Measurements from ENCODE around the gene CLDN9. TPM values are rescaled to one million over a fixed set of nuclear protein-coding genes. Genes with fewer than 3 reads are reported as not detected.

CLDN9 gene
- not detected in 2 replicates for total RNA-seq (2014; rRNA removed; shearing (Covaris generic))

DNA sequence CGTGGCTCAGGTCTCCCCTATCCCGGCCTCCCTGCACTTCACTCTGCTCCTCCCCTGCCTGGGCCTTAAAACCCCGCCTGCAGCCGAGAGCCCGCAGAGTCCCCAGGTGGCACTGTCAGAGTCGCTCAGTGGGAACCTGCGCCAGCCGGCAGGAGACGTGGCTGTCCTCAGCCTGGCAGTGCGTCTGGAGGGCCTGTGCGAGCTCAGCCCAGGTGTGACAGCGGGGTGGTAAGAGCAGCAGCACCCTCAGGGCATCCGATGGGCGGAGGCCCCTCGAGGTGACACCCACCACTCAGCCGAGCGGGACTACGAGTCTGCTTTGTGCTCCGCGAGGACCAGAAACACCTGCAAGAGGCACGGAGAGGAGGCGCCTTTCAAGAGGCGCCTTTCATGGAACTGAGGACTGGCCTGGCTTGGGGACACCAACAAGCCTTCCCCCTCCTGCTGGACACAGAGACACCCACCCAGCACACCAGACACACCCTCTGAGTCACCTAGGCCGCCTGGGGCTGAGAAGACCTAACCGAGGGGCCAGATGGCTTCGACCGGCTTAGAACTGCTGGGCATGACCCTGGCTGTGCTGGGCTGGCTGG lies at the start of gene CLDN9:
CLDN9 (plus strand) TSS at position 96 of the 593 bp plus-strand sequence; CDS start at position 536, 440 bp downstream.
- peak; percentile 51 for DNase-seq (ENCODE audit: low read depth)

GRCh38 chr16:2963074-2963722 lies 49.5 kb upstream of the CLDN9 start:
- peak; percentile 11 for DNase-seq (ENCODE audit: low read depth)

DNA sequence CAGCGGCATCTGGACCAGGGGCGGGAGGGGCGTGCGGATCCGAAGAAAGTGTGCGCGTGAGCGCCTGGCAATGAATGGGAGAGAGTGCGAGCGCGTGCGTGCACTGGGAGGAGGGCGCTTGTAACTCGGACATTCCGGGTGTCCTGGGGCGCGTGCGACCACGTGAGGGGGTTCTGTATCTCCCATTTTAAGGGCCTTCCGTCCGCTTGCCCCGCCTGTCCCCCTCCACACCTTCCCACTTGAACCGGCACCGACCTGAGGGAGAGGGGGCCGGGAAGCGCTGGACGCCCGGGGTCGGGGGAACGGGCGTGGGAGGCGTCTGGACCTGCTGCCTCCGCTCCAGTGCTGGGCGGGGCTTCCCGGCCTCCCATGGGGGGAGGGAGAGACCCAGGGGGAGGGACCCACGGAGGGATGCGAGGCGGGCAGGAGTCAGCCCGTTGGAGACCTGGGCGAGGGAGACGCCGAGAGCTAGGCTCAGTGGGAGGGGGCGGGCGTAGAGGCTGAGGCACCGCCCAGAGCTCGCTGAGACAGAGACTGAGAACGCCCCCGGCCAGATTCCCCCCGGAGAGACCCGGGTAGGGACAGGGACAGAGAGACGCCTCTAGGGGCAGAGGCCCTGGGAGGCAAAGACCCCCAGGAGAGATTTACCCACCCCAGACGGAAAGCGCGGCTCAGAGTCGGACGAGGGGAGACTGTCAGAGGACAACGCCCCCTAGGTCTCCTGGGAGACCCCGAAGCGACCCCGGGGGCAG lies 48.8 kb upstream of the CLDN9 start, which contains the start of gene KREMEN2:
KREMEN2 (plus strand) TSS at position 553 of the 752 bp plus-strand sequence. CDS start 246 bp downstream, outside the sequence.
- DNase-seq (ENCODE audit: low read depth) = peak; percentile 76

DNA sequence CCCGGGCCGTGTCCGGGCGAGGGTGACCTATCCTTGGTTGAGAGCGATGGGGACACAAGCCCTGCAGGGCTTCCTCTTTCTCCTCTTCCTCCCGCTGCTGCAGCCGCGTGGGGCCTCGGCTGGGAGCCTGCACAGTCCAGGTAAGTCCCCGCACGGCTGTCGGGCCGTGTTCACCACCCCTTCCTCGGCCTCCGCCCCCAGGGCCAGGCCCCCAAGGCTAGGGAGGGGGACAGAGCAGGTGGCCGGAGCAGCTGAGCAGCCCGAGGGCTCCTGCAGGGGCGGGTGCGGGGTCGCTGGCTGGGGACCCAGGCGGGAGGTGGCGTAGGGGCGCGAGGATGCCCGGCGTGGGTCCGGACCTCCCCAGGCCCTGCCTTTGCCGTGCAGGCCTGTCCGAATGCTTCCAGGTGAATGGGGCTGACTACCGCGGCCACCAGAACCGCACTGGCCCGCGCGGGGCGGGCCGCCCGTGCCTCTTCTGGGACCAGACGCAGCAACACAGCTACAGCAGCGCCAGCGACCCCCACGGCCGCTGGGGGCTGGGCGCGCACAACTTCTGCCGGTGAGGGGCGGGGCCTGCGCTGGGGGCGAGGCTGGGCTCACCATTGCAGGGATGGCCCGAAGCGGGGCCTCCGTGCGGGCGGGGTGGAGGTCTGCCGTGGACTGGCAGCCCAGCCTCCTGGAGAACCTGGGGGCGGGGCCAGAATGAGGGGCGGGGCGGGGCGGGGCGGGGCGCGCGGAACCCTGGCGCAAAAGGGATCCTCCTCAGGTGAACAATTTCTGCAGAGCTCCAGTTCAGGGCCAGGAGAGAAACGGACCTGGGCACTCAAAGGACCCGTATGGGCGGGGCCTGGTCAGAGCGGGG lies 48.0 kb upstream of the CLDN9 start:
- DNase-seq (ENCODE audit: low read depth) = peak; percentile 84

DNA sequence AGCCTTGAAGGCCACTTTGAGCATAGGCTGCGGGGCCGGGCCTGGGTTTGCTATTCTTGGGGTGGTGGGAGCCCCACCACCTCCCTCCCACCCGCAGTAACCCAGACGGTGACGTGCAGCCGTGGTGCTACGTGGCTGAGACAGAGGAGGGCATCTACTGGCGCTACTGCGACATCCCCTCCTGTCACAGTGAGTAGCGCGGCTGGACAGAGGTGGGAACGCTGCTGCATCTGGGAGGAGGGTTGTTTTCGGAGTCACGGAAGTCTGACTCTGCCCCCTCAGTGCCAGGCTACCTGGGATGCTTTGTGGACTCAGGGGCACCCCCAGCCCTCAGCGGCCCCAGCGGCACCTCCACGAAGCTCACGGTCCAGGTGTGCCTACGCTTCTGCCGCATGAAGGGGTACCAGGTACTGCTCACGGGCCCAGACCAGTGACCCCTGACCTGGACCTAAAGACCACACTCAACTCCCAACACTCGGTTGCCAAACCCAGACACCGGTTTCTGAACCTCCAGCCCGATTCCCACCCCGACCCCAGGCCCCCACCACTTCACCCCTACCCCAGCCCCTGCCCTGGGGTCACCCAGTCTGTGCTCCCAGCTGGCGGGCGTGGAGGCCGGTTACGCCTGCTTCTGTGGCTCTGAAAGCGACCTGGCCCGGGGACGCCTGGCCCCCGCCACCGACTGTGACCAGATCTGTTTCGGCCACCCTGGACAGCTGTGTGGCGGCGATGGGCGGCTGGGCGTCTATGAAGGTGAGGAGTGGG lies 46.5 kb upstream of the CLDN9 start:
- no peak for DNase-seq (ENCODE audit: low read depth)

DNA sequence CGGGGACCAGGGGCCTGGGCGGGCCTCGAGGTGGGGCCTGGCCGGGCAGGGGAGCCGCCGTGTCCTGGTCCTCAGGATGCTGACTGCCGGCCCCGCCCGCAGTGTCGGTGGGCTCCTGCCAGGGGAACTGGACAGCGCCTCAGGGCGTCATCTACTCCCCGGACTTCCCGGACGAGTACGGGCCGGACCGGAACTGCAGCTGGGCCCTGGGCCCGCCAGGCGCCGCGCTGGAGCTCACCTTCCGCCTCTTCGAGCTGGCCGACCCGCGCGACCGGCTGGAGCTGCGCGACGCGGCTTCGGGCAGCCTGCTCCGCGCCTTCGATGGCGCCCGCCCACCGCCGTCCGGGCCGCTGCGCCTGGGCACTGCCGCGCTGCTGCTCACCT lies 45.9 kb upstream of the CLDN9 start:
- no peak for DNase-seq (ENCODE audit: low read depth)

DNA sequence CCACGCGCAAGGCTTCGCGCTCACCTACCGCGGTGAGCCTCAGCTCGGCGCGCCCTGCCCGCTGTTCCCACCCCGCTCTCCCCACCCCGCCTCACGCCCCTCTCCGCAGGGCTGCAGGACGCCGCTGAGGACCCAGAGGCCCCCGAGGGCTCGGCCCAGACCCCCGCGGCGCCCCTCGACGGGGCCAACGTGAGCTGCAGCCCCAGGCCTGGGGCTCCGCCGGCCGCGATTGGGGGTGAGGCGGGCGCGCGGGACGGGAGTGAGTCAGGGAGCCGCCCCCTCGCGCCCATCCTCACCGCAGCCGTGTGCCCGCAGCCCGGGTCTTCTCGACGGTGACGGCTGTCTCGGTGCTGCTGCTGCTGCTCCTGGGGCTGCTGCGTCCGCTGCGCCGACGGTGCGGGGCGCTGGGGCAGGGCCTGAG lies 45.5 kb upstream of the CLDN9 start:
- DNase-seq (ENCODE audit: low read depth) = no peak

DNA sequence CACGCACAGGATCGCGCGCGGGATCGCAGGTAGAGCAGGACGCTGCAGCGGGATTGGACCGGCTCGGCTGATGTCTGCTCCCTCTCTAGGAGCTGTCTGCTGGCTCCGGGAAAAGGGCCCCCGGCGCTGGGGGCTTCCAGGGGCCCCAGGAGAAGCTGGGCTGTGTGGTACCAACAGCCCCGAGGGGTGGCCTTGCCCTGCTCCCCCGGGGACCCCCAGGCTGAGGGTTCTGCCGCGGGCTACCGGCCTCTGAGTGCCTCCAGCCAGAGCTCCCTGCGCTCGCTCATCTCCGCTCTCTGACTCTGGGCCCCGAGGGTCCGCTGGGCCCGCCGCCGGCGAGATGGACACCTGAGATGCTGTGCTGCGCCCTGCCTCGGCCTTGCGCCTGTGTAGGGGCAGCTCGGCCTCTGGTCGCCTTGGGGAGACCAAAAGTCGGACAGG lies 45.0 kb upstream of the CLDN9 start:
- DNase-seq (ENCODE audit: low read depth) = no peak

DNA sequence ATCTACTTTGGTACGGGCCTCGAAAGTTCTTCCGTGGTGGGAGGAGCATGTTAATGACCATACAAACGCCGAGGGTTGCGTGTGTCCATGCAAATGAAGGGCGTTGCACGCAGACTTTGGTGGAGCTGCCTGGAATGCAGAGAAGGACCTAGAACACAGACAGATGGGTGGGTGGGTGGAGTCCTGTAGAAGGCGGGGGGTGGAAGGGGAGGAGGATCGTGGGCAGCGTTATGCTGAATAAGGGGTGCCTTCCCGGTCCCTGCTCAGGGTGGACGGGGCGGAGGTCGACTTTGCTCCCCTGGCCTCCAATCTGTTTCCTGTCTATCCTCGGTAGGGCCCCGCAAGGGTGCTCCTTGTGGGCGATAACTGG lies 44.4 kb upstream of the CLDN9 start:
- DNase-seq (ENCODE audit: low read depth) = no peak

DNA sequence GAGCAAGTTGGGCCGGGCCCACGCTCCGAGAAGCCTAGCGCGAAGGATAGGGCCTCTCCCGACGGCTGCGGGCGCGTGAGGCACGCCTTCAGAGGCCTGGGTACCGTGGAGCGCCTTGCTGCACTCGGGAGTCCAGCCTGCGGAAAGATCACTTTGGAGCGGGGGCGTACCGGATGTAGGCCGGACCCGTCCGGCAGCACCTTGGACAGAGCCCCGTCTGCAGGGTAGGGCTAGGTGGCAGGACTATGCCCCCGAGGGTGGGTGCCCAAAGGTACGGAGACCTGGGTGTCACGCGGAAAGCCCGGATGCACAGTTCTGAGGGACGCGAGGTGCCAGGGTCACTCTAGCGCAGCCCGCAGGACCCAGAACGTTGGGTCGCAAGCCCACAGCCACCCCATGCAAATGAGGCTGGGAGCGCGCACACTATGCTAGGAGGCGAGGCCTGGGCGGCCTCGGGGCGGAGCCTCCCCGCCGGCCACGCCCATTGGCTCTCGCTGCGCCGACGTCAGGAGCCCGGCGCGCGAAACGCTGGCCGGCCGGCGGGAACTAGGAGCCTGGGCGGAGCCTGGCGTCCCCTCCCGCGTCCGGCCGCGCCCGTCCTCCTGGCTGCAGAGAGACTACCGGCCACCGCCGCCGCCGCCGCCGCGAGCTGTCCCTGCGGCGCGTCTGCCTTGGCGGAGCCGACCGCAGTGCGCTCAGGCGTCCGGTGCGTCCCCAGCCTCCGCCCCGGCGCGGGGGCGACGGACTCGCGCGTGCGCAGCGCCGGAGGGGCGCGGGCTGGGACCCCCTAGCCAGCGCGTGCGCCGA lies 43.8 kb upstream of the CLDN9 start, which contains the start of gene PAQR4:
PAQR4 (plus strand) TSS at position 611 of the 807 bp plus-strand sequence. CDS start 327 bp downstream, outside the sequence.
- DNase-seq (ENCODE audit: low read depth) = peak; percentile 94

DNA sequence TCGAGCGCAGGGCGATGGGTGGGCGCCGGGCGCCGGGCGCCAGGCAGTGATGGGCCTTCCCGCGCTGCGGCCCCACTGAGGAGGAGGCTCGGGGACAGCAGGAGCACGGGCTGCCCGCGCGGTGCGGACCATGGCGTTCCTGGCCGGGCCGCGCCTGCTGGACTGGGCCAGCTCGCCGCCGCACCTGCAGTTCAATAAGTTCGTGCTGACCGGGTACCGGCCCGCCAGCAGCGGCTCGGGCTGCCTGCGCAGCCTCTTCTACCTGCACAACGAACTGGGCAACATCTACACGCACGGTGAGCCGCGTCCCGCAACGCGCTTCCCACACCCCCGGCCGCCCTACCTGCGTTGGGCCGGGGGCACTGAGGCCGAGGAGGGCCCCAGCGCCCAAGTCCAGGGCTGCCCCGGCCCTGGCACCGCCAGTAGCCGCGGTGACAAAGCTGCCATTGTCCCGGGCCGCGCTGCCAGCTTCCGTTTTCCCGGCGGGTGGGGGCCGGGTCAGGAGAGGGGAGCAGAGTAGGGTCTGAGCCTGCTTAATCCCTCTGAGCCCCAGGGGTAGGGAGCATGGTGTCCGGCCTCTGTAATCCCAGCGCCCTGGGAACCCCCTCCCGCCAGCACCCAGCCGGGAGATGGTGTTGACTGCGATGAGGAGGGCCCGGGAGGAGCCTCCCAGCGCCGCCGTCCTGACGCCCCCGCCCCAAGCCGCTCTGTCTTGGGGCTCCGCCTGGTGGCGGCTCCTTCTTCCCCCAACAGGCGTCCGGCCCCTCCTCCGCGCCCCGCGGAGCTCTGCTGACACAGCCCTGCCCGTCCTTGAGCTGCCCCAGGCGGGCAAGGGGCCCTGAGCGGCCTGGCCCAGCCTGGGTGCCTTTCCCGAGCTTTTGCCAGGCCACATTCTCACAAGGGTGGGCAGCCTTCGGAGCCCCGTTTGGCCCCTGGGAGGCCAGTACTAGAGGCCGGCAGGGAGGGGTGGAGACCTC lies 42.9 kb upstream of the CLDN9 start:
- DNase-seq (ENCODE audit: low read depth) = peak; percentile 82

- DNase-seq (ENCODE audit: low read depth) = no peak
Observed at GRCh38 chr16:2970563-2970962, 42.2 kb upstream of the CLDN9 start.

- no peak for DNase-seq (ENCODE audit: low read depth)
Observed at GRCh38 chr16:2971134-2971984, 41.4 kb upstream of the CLDN9 start.

DNA sequence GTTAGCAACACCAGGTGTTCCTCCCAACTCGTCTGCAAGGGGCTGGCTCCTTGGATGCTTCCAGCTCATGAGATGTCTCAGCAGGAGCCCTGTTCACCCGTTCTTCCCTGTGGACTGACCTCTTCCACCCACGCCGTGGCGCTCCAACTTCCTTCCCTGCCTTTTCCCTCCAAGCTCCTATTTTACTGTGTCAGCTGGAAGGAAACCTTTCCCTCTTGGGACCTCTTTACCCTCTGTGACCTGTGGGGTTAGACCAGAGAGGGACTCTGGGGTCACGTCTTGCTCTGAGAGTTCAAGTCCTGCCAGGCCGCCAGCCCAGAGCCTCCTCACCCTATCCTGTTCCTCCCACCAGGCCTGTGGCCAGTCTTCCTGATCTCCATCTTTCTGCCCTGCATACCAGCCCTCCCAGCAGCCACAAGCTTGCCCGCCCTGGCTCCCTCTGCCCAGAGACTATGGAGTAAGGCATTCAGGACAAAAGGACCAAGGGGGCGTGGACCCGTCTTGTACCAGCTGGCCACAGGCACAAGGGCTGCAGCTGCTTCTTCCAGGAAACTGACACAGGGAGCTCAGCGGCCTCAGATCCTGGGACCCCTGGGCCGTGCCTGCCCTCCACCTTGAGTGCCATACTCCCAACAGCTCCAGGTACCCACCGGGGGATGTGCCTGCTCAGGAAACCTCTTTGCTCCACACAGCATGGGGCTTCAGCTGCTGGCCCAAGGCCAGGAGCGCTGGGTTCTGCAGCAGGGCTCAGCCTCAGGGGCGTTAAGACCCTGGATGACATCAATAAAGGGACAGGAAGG lies 40.5 kb upstream of the CLDN9 start:
- DNase-seq (ENCODE audit: low read depth) = no peak

DNA sequence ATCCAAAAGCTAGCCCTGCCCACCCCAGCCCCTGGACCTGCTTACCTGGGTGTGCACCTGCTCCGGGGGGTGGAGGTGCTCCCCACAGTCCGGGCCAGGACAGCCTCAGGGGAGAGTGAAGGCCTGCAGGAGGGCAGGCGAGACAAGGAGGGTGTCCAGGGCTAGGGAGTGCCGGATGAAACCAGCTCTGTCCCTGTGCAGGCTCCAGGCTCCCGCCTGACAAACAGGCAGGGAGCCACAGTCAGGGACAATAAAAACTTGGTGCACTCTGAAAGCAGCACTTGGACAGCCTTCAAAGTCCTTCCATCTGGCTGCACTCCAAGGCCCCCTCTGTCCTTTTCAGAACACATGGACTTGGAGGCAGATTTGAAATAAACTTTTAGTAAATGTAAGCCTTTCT lies 39.6 kb upstream of the CLDN9 start:
- no peak for DNase-seq (ENCODE audit: low read depth)

DNA sequence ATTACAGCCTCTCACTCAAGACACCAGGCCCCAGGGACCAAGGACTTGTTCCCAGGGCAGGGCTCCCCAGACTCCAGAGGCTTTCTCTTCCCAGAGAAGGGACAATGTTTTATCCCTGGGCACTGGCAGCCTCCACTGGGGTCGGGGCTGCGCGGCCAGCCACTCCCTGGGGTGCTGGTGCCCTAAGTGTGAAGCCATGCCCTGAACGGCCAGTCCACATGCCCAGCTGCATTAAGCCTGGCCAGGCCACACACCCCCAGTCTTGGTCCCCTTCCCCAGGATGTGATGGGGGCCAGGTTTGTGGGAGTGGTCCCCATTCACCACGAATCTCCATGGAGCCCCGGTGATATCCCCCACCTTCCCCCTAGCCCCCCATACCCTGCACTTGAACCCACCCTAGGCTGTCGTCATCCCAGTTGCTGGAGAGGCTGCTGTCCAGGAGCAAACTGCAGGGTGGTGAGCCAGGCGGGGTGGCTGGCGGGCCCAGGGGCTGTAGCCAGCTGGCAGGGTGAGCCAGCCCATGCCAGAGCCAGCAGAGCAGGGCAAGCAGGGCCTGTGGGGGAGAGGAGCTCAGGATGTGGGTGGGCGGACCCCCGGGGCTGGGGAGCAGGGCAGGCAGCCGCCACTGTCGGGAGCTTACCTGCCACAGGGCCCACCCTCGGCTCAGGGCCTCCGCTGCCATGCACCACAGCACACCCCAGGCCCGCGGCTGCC lies 39.0 kb upstream of the CLDN9 start:
- no peak for DNase-seq (ENCODE audit: low read depth)

Measured in Daoy (cell line).